K562 (cell line): ENCODE data around the gene EPHA4. TPM values are rescaled to one million over a fixed set of nuclear protein-coding genes. Genes with fewer than 3 reads are reported as not detected.

Experiments
- FOXK1 ChIP-seq: sonication (generic); formaldehyde crosslinking; IDR thresholded peaks from 2 replicates; pipeline ENCODE4 v1.8.0; 2022; ENCODE audit warnings: missing genetic modification reagents, mild to moderate bottlenecking, borderline replicate concordance
- NFATC3 ChIP-seq: fragments of 450-650 bp; IDR thresholded peaks from 2 replicates; pipeline ENCODE4 v1.6.1; 2017; ENCODE audit warnings: mild to moderate bottlenecking
- RBM17 ChIP-seq: fragments of 200-400 bp; formaldehyde crosslinking; IDR thresholded peaks from 2 replicates; pipeline ENCODE4 v1.6.1; 2017; ENCODE audit warnings: low read depth, mild to moderate bottlenecking, low read length, borderline replicate concordance
- RFX5 ChIP-seq: IDR thresholded peaks from 2 replicates; pipeline ENCODE4 v1.6.1; 2011; ENCODE audit warnings: low read depth, mild to moderate bottlenecking, improper control_type of control experiment, low read length
- ZNF699 ChIP-seq: fragments of 250-450 bp; sonication (Bioruptor Pico); IDR thresholded peaks from 2 replicates; pipeline ENCODE4 v1.8.0; 2021; ENCODE audit warnings: mild to moderate bottlenecking, moderate library complexity; ENCODE audit not compliant: insufficient replicate concordance
- polyA plus RNA-seq, 8 experiments: library from polyadenylated mRNA; depleted of rRNA in 4 of 8; stranded (reverse) in 5 of 8; unstranded in 3 of 8; fragments of >200 nt; fragmentation: Nextera tagmentation in 2 of 8; fragmentation: Illumina TruSeq in 1 of 8; extraction: Ambion mirVana in 2 of 8; extraction: Trizol in 1 of 8; gene quantifications; 2 replicates each; pipeline versions ENCODE4 v1.2.1 to v1.2.3, GENCODE V29; 2011 to 2014; ENCODE audit warnings: inconsistent platforms in 1 of 8, missing spikeins in 1 of 8
- total RNA-seq, 7 experiments: library from RNA; depleted of rRNA in 6 of 7; stranded (reverse); fragments of >200 nt in 6 of 7; fragmentation: Illumina TruSeq in 2 of 7; extraction: Trizol in 2 of 7; gene quantifications; 2 replicates each; pipeline versions ENCODE4 v1.2.1 to v1.2.3, GENCODE V29; 2011 to 2021; ENCODE audit warnings: low replicate concordance in 1 of 7
- TF ChIP-seq, protein P1 (sequence below): sonication (generic); formaldehyde crosslinking; IDR thresholded peaks from 2 replicates; pipeline ENCODE4 v1.8.0; 2023; ENCODE audit warnings: mild to moderate bottlenecking, missing genetic modification reagents
- TF ChIP-seq, protein P2 (sequence below): fragments of 250-450 bp; sonication (Bioruptor Pico); IDR thresholded peaks from 2 replicates; pipeline ENCODE4 v1.8.0; 2022; ENCODE audit warnings: inconsistent platforms

The EPHA4 gene
- total and polyA plus RNA-seq, 9 of the 15 experiments (the other 6 are each of a cell fraction or from before 2014, with no cell fraction given), result 0.07 to 0.09 (median 0.07) TPM; not detected in 6

DNA sequence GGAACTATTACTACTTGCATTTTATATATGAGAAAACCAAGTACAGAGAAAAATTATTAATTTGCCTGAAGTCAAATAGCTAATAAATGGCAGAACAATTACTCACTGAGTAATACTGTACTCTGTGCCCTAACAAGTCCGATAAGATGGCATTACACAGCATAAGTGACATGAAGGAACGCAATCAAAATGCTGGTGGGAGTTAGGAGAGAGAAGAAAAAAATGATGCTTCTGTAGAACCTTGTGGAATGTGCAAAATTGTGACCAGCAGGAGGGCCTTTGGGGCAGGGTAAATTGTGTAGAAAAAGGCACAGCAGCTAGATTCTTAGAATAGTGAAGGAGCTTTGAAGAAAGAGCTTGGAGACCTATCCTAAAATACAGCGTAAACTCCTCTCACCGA, 32.9 kb downstream of the EPHA4 start (continued):
- no peak for TF ChIP-seq RBM17
- TF ChIP-seq FOXK1 (CRISPR knock-in tag), result no peak
- TF ChIP-seq, protein P1, sequence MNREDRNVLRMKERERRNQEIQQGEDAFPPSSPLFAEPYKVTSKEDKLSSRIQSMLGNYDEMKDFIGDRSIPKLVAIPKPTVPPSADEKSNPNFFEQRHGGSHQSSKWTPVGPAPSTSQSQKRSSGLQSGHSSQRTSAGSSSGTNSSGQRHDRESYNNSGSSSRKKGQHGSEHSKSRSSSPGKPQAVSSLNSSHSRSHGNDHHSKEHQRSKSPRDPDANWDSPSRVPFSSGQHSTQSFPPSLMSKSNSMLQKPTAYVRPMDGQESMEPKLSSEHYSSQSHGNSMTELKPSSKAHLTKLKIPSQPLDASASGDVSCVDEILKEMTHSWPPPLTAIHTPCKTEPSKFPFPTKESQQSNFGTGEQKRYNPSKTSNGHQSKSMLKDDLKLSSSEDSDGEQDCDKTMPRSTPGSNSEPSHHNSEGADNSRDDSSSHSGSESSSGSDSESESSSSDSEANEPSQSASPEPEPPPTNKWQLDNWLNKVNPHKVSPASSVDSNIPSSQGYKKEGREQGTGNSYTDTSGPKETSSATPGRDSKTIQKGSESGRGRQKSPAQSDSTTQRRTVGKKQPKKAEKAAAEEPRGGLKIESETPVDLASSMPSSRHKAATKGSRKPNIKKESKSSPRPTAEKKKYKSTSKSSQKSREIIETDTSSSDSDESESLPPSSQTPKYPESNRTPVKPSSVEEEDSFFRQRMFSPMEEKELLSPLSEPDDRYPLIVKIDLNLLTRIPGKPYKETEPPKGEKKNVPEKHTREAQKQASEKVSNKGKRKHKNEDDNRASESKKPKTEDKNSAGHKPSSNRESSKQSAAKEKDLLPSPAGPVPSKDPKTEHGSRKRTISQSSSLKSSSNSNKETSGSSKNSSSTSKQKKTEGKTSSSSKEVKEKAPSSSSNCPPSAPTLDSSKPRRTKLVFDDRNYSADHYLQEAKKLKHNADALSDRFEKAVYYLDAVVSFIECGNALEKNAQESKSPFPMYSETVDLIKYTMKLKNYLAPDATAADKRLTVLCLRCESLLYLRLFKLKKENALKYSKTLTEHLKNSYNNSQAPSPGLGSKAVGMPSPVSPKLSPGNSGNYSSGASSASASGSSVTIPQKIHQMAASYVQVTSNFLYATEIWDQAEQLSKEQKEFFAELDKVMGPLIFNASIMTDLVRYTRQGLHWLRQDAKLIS, result no peak
- TF ChIP-seq, protein P2, sequence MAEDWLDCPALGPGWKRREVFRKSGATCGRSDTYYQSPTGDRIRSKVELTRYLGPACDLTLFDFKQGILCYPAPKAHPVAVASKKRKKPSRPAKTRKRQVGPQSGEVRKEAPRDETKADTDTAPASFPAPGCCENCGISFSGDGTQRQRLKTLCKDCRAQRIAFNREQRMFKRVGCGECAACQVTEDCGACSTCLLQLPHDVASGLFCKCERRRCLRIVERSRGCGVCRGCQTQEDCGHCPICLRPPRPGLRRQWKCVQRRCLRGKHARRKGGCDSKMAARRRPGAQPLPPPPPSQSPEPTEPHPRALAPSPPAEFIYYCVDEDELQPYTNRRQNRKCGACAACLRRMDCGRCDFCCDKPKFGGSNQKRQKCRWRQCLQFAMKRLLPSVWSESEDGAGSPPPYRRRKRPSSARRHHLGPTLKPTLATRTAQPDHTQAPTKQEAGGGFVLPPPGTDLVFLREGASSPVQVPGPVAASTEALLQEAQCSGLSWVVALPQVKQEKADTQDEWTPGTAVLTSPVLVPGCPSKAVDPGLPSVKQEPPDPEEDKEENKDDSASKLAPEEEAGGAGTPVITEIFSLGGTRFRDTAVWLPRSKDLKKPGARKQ (CRISPR knock-in tag), result no peak
- no peak for TF ChIP-seq RFX5
- TF ChIP-seq NFATC3, result no peak
- TF ChIP-seq ZNF699 (CRISPR knock-in tag), result no peak
